Tibial artery (tissue), 4 donors: Measurements from ENCODE around the gene PCSK5.

Experiments
- DNase-seq, 2 donors: peaks; one replicate each; pipeline ENCODE4 v3.0.0-alpha.2; 2019
- H3K27ac ChIP-seq, 2 donors: fragments of 200-600 bp; sonication (generic) in 1 of 2; 1 replicate in 1 of 2; 2 replicates in 1 of 2; pipeline ENCODE4 v1.5.1; 2018 to 2019; ENCODE audit warnings: mild to moderate bottlenecking in 1 of 2
- H3K27me3 ChIP-seq, 2 donors: fragments of 200-600 bp; sonication (generic) in 1 of 2; one replicate each; pipeline versions ENCODE4 v1.5.1 to v1.6.0; 2016 to 2019
- H3K36me3 ChIP-seq, 3 donors: fragments of 200-600 bp; sonication (generic) in 2 of 3; one replicate each; pipeline ENCODE4 v1.5.1; 2016 to 2019; ENCODE audit warnings: mild to moderate bottlenecking in 2 of 3
- H3K4me1 ChIP-seq, 4 donors: fragments of 200-600 bp; sonication (generic) in 2 of 4; 1 replicate in 3 of 4; 2 replicates in 1 of 4; pipeline ENCODE4 v1.5.1; 2016 to 2019
- H3K4me3 ChIP-seq, 2 donors: fragments of 200-600 bp; sonication (generic) in 1 of 2; 1 replicate in 1 of 2; 2 replicates in 1 of 2; pipeline ENCODE4 v1.5.1; 2018 to 2019; ENCODE audit warnings: mild to moderate bottlenecking in 2 of 2
- H3K9me3 ChIP-seq, 3 donors: fragments of 200-600 bp; sonication (generic) in 1 of 3; one replicate each; pipeline ENCODE4 v1.5.1; 2016 to 2019
- intact Hi-C: fragments of 100-400 bp; cut with DNase I; formaldehyde crosslinking; loops from one replicate; pipeline ENCODE4 v1.15.0; 2023; ENCODE audit warnings: low total_unique reads
- TF ChIP-seq, protein P1 (sequence below), 2 experiments: fragments of 200-600 bp in 1 of 2; fragments of 450-650 bp in 1 of 2; IDR thresholded peaks; one replicate each; pipeline ENCODE4 v1.5.1; 2017 to 2019; ENCODE audit warnings: antibody characterized with exemption in 2 of 2, mild to moderate bottlenecking in 1 of 2, moderate library complexity in 1 of 2

The PCSK5 gene

GRCh38 chr9:75974016-75974766, 83.7 kb downstream of the PCSK5 start:
- Histone ChIP-seq H3K9me3 (peaks cover 0 to 4% (median 0%) of the 10 kb centered on the region in 3 donors), H3K36me3 (no peaks in the 10 kb centered on the region), H3K27me3 (no peaks in the 10 kb centered on the region), H3K4me1 (peaks cover 0 to 23% (median 3%) of the 10 kb centered on the region in 4 donors), H3K4me3 (peak overlapping the region; percentile 3 to 7), H3K27ac (peak overlapping the region; percentile 34 to 57)
- intact Hi-C loops = no loop called here
- TF ChIP-seq, protein P1, sequence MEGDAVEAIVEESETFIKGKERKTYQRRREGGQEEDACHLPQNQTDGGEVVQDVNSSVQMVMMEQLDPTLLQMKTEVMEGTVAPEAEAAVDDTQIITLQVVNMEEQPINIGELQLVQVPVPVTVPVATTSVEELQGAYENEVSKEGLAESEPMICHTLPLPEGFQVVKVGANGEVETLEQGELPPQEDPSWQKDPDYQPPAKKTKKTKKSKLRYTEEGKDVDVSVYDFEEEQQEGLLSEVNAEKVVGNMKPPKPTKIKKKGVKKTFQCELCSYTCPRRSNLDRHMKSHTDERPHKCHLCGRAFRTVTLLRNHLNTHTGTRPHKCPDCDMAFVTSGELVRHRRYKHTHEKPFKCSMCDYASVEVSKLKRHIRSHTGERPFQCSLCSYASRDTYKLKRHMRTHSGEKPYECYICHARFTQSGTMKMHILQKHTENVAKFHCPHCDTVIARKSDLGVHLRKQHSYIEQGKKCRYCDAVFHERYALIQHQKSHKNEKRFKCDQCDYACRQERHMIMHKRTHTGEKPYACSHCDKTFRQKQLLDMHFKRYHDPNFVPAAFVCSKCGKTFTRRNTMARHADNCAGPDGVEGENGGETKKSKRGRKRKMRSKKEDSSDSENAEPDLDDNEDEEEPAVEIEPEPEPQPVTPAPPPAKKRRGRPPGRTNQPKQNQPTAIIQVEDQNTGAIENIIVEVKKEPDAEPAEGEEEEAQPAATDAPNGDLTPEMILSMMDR (IDR thresholded peaks at IDR 0.05) = no peak
- no peak for DNase-seq

- no peak for DNase-seq
- peak overlapping the region in 1 of 2 donors; percentile 57 for H3K27ac ChIP-seq
These were observed 84.6 kb downstream of the PCSK5 start for GRCh38 chr9:75975071-75975470.

GRCh38 chr9:75976549-75976948, 86.1 kb downstream of the PCSK5 start:
- intact Hi-C loops = no loop called here
- DNase-seq = no peak
- H3K36me3 ChIP-seq = no peaks in the 10 kb centered on the region
- TF ChIP-seq, protein P1 (IDR thresholded peaks at IDR 0.05) = no peak
- no peak overlapping the region for H3K4me3 ChIP-seq
- H3K27me3 ChIP-seq = no peaks in the 10 kb centered on the region
- no peak overlapping the region for H3K27ac ChIP-seq
- H3K4me1 ChIP-seq = peaks cover 0 to 23% (median 3%) of the 10 kb centered on the region in 4 donors
- H3K9me3 ChIP-seq = no peaks in the 10 kb centered on the region

More at GRCh38 chr9:75975071-75975470, 84.6 kb downstream of the PCSK5 start:
- H3K4me3 ChIP-seq = no peak overlapping the region
- H3K9me3 ChIP-seq = peaks cover 0 to 4% (median 0%) of the 10 kb centered on the region in 3 donors
- H3K36me3 ChIP-seq = no peaks in the 10 kb centered on the region
- intact Hi-C loops = no loop called here
- H3K4me1 ChIP-seq = peaks cover 0 to 23% (median 3%) of the 10 kb centered on the region in 4 donors
- TF ChIP-seq, protein P1 (IDR thresholded peaks at IDR 0.05) = no peak
- no peaks in the 10 kb centered on the region for H3K27me3 ChIP-seq

DNA sequence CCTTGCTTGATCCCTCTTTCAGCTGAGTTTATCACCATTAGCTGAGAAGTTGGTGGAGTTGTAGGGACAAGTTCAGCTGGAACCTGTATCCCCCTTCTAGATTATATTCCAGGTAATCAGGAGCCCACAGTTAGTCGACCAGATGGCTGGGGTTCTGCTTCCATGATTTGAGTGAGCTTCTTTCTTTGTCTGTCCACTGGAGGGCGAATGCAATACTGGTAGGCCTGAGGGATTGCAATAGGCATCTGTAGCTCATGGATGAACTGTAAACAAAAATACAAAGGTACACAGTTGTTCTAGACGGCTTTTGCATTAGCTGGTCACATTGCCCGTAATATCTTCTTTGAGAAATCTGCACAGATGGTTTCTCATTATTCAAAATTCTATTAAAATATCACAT, 88.9 kb downstream of the PCSK5 start:
- Histone ChIP-seq H3K4me3 (no peak overlapping the region), H3K4me1 (peaks cover 0 to 14% (median 1%) of the 10 kb centered on the region in 4 donors), H3K27ac (no peak overlapping the region), H3K36me3 (no peaks in the 10 kb centered on the region), H3K27me3 (no peaks in the 10 kb centered on the region), H3K9me3 (no peaks in the 10 kb centered on the region)
- no peak for DNase-seq
- intact Hi-C loops = no loop called here
- TF ChIP-seq, protein P1 (IDR thresholded peaks at IDR 0.05) = no peak

GRCh38 chr9:75983319-75984045, 93.0 kb downstream of the PCSK5 start:
- H3K36me3 ChIP-seq = peaks cover 4 to 23% (median 6%) of the 10 kb centered on the region in 3 donors
- H3K4me3 ChIP-seq = no peak overlapping the region
- TF ChIP-seq, protein P1 (IDR thresholded peaks at IDR 0.05) = no peak
- no peaks in the 10 kb centered on the region for H3K4me1 ChIP-seq
- no peak overlapping the region for H3K27ac ChIP-seq
- no peaks in the 10 kb centered on the region for H3K9me3 ChIP-seq
- intact Hi-C loops = no loop called here
- no peaks in the 10 kb centered on the region for H3K27me3 ChIP-seq
- no peak for DNase-seq
